ENCODE data around the gene DPPA5. TPM values are rescaled to one million over a fixed set of nuclear protein-coding genes. Genes with fewer than 3 reads are reported as not detected.

DPPA5 gene
- total and polyA plus RNA-seq, 2 donors (not counting 3 experiments of a cell fraction or from before 2014, with no cell fraction given), result not detected

- no peaks in the 10 kb centered on the region for H3K4me1 ChIP-seq (ENCODE audit: control insufficient read depth, extremely low read depth, insufficient read depth, low read length)
- no peaks in the 10 kb centered on the region for H3K36me3 ChIP-seq (ENCODE audit: control insufficient read depth in 2 of 2, extremely low read depth in 1 of 2, insufficient read depth in 2 of 2, low read length in 2 of 2)
- dilution Hi-C loops (cut with MboI; ENCODE audit: extremely low pct_ligation_motif_present, low sequenced_read_pairs) (no loop called here), intact Hi-C loops (cut with micrococcal nuclease) (no loop called here)
- no peaks in the 10 kb centered on the region for H3K27me3 ChIP-seq (ENCODE audit: control insufficient read depth in 2 of 2, insufficient read depth in 2 of 2, low read length in 2 of 2)
- POLR2A ChIA-PET, result no interaction called here
- H3K79me2 ChIP-seq (ENCODE audit: control insufficient read depth, insufficient read depth, low read length), result no peaks in the 10 kb centered on the region
- no peaks in the 10 kb centered on the region for H3K9me1 ChIP-seq (replicated peaks; ENCODE audit: control insufficient read depth, extremely low read depth, insufficient read depth, low read length)
- FAIRE-seq, result no peak
- H3K4me2 ChIP-seq (ENCODE audit: insufficient read depth, low read length), result no peak overlapping the region
- no peaks in the 10 kb centered on the region for H3K9me3 ChIP-seq (replicated peaks; ENCODE audit: control insufficient read depth, insufficient read depth, low read length)
- H2AFZ ChIP-seq (ENCODE audit: low read depth, low read length), result no peak overlapping the region
- no peak overlapping the region for H3K9ac ChIP-seq (replicated peaks; ENCODE audit: extremely low read depth, insufficient read depth, low read length)
- no peak for DNase-seq (ENCODE audit: low read depth, low spot score)
- CTCF ChIA-PET, result interaction anchor here (0.6 kb wide), 1 partner anchor 286 kb away, joined by 3 read pairs; the partner anchor contains the start of gene SLC17A5
- TF ChIP-seq POLR2A (IDR thresholded peaks at IDR 0.05; ENCODE audit: low read depth, low read length) (no peak), FOS (IDR thresholded peaks at IDR 0.05; ENCODE audit: borderline replicate concordance, insufficient read depth, low read length) (no peak)
- no peak overlapping the region for H3K27ac ChIP-seq (ENCODE audit: insufficient read depth, low read depth, low read length)
- H4K20me1 ChIP-seq (replicated peaks; ENCODE audit: control insufficient read depth, extremely low read depth, insufficient read depth, low read length), result no peaks in the 10 kb centered on the region
- H3K4me3 ChIP-seq (replicated peaks in 1 of 3; ENCODE audit: insufficient read depth in 1 of 3, low read depth in 1 of 3, low read length in 3 of 3), result no peak overlapping the region
- no TSS peak for BruUV-seq (replicated peaks)
These were observed 13.8 kb upstream of the DPPA5 start for GRCh38 chr6:73367761-73368355.

- DNase-seq (ENCODE audit: low read depth, low spot score), result no peak
- H3K27me3 ChIP-seq (ENCODE audit: control insufficient read depth in 2 of 2, insufficient read depth in 2 of 2, low read length in 2 of 2), result no peaks in the 10 kb centered on the region
These were observed 10.5 kb upstream of the DPPA5 start for GRCh38 chr6:73364549-73364948.

More at GRCh38 chr6:73364549-73364948, 10.5 kb upstream of the DPPA5 start:
- Histone ChIP-seq H4K20me1 (replicated peaks; ENCODE audit: control insufficient read depth, extremely low read depth, insufficient read depth, low read length) (no peaks in the 10 kb centered on the region), H3K27ac (ENCODE audit: insufficient read depth, low read depth, low read length) (no peak overlapping the region), H3K4me3 (replicated peaks in 1 of 3; ENCODE audit: insufficient read depth in 1 of 3, low read depth in 1 of 3, low read length in 3 of 3) (no peak overlapping the region), H3K9me1 (replicated peaks; ENCODE audit: control insufficient read depth, extremely low read depth, insufficient read depth, low read length) (no peaks in the 10 kb centered on the region), H3K79me2 (ENCODE audit: control insufficient read depth, insufficient read depth, low read length) (no peaks in the 10 kb centered on the region), H3K4me1 (ENCODE audit: control insufficient read depth, extremely low read depth, insufficient read depth, low read length) (no peaks in the 10 kb centered on the region), H3K4me2 (ENCODE audit: insufficient read depth, low read length) (no peak overlapping the region), H3K36me3 (ENCODE audit: control insufficient read depth in 2 of 2, extremely low read depth in 1 of 2, insufficient read depth in 2 of 2, low read length in 2 of 2) (no peaks in the 10 kb centered on the region), H2AFZ (ENCODE audit: low read depth, low read length) (no peak overlapping the region), H3K9ac (replicated peaks; ENCODE audit: extremely low read depth, insufficient read depth, low read length) (no peak overlapping the region), H3K9me3 (replicated peaks; ENCODE audit: control insufficient read depth, insufficient read depth, low read length) (no peaks in the 10 kb centered on the region)
- BruUV-seq (replicated peaks), result no TSS peak
- dilution Hi-C loops (cut with MboI; ENCODE audit: extremely low pct_ligation_motif_present, low sequenced_read_pairs), result no loop called here
- ChIA-PET CTCF (interaction anchor here (1.2 kb wide), 2 partner anchors 12 to 24 kb away, joined by 3 read pairs; no protein-coding TSS in a partner anchor), POLR2A (no interaction called here)
- TF ChIP-seq POLR2AphosphoS5 (IDR thresholded peaks at IDR 0.05; ENCODE audit: insufficient read depth, low read depth, low read length), result no peak
- TF ChIP-seq POLR2A (IDR thresholded peaks at IDR 0.05; ENCODE audit: low read depth, low read length), result no peak
- TF ChIP-seq GATA2 (IDR thresholded peaks at IDR 0.05; ENCODE audit: insufficient read depth, insufficient read length, low read depth, low read length), result no peak
- no peak for TF ChIP-seq MYC (IDR thresholded peaks at IDR 0.05; ENCODE audit: low read depth, low read length)
- TF ChIP-seq CTCF (IDR thresholded peaks at IDR 0.05; ENCODE audit: extremely low read depth in 1 of 2, insufficient read depth in 1 of 2, low read depth in 1 of 2, low read length in 2 of 2), result no peak
- TF ChIP-seq JUN (IDR thresholded peaks at IDR 0.05; ENCODE audit: borderline replicate concordance, insufficient read depth, insufficient read length, low read depth), result no peak
- no peak for TF ChIP-seq MAX (IDR thresholded peaks at IDR 0.05; ENCODE audit: insufficient read depth, insufficient read length)
- intact Hi-C loops (cut with micrococcal nuclease), result no loop called here
- FAIRE-seq, result no peak
